ENCODE measurements around the gene C1orf87.

C1orf87 gene

DNA sequence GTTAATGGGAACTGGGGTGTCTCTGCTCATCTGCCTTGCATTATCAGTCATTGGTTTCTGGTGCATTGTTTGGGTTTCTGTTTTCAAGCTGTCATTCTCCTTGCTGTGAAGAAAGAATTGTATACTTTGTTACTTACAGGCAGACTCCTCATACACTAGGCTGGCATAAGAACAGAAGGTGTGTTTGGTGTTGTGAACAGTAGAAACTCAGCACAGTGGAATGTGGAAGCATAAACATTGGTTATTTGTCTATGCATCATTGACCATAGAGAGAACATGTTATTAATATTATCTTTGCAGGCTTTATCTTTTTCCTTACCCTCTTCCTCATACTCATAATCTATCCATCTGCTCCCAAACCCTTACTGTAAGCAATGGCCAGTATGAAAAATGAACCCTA lies 18.2 kb downstream of the C1orf87 start:
- DNase-seq = no peak

DNA sequence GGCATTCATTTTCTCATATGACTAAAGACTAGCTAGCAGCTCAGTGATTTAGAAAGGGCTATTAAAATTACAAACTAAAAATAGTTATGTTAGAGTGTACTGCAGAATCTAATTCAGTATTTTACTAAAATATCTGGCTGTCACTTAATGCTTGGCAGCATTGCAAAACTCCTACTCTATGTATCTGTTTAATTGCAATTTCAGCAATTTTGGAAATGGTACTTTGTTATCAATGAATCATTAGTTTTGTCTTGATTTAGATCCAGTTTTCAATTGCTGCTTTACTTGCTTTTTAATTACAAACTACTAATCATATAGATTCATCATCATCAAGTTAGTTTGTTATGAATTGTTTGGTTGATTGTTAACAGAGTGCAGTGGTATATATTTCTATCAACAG lies 19.2 kb downstream of the C1orf87 start:
- DNase-seq = no peak

DNA sequence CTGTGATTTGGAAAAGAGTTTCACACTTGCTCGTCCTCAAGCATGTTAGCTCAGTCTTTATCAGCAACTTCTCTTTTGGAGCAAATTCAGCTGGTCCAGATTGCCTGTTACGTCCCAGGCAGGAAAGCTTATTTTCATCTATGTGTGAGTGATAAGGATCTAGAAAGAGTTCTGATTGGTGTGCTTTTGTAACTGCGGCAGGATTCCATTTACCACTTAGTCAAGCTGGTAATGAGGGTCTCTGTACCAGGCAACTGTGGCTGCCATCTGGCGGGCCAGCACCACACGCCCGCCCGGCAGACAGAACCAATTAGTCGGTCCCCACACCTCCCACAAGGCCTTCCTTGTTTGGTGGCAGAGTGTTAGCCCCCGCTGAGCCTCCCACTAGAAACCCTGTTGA lies 21.0 kb downstream of the C1orf87 start:
- DNase-seq = no peak

DNA sequence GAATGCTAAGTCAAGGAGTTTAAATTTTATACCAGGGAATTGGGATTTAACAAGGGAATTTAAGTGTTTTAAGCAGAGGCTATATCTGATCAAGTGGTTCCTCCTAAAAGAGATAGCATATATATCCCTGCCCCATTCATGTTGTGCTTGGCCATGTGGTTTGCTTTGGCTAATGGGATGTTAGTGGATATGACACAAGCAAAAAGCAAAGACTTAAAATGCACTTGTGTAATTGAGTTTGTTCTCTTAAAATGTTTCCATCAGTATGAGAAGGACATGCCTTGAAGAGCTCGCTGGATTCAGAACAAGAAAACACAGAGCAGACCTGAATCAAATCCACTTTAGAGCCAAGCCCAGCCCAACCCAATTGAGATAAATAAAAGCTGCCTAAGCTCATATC lies 22.4 kb downstream of the C1orf87 start:
- DNase-seq = no peak

DNA sequence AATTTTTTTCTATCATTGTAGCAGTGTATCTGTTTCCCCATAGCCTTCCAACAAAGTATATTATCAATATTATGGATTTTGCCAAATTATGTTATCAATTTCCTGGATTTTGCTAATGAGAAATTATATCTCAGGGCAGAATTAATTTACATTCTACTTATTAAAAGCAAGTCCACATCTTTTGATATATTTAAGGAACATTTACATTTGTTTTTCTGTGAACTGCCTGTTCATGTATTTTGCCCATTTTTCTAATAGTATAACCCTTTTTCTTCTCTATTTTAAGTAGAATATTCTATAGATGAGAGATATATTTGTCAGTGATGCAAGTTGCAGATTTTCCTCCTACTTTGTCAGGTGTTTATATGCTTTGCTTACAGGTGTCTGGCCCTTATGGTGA lies 24.4 kb downstream of the C1orf87 start:
- DNase-seq = no peak

GRCh38 chr1:60044881-60045280 lies 28.7 kb downstream of the C1orf87 start:
- no peak for DNase-seq

GRCh38 chr1:60041783-60042182 lies 31.8 kb downstream of the C1orf87 start:
- DNase-seq = no peak

GRCh38 chr1:60037669-60038068 lies 35.9 kb downstream of the C1orf87 start:
- DNase-seq = no peak

GRCh38 chr1:60036856-60037460 lies 36.6 kb downstream of the C1orf87 start:
- no peak for DNase-seq

DNA sequence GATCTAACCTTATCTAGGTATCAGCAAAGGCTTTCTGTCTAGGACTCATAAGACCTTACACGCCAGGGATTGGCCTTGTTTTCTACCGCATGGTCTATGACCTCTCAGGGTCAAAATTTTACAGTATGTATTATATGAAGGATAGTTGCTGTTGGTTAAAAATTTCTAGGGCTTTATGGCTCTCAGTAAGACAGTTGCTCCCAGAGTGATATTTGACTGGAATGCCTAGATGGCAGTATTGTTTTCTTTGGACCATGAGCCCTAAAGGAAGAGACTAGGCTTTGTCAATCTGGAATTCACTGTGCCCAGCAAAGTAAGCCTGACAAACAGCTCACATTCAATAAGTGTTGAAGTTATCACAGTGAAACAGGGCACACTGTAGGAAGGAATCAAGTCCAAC lies 37.6 kb downstream of the C1orf87 start:
- DNase-seq = no peak

DNA sequence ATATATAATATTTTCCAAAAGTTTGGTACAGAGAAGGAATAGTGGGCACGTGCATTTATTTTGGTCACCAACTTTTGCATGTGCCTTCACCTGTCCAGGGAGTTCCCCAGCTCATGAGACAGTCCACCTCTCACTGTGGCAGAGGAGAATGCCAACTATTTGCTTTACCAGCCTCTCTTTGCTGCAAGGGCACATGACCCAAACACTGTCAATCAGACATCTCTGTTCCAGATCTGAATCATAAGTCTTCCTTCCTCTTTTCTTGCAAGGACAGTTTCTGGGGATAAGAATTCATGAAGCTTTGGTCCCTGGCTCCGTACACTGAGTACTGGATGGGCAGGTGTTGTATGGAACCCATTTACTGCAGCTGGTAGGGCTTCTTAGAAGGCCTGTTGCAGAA lies 38.6 kb downstream of the C1orf87 start:
- no peak for DNase-seq

GRCh38 chr1:60033066-60033465 lies 40.5 kb downstream of the C1orf87 start:
- DNase-seq = no peak

- DNase-seq = no peak
Observed at GRCh38 chr1:60031146-60031545, 42.4 kb downstream of the C1orf87 start.

DNA sequence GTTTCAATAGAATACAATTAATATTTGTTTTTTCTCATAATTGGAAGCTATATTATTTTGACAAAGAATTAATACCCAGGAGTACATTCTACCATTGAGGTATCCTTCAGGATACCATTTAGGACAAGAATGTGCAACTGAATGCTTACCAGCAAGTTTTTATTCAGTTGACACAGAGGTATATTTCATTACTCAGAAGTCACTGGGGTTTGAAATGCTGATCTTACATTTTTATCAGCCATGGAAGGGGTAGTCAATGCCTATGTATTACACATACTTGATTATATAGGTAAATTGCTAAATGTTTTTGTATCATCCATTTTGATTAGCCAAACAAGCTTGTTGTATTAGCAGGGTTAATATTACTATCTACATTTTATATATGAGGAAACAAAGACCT lies 48.0 kb downstream of the C1orf87 start:
- no peak for DNase-seq

DNA sequence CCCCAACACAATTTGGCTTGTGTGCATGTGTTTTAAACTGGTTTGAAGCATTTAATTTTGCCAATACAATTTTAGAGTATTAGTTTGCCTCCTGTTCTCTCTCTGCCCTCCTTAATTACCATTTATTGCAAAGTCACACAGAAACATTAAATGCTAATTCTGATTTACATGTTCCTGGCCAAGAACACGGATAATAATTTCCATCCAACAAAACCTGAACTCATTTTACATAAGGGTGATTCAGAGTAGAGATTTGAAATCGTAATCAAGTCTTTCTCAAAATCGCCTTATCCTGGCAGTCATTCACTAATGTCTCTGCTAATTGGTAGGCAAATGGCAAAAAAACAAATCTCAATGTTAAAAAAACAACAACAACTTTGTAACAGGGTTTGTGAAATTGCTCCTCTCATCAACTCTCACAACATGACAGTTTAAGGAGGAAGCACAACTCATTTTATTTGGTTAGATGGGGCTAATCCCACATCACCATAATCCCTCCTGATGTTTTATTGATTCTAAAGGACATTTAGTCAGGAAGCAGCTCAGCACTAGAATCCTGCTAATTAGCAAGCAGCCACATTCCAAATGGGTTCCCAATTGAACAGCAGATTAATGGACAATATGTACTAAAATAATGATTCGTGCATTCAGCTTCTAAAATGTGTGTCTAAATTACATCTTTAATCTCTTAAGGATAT lies 55.9 kb downstream of the C1orf87 start:
- DNase-seq = no peak

DNA sequence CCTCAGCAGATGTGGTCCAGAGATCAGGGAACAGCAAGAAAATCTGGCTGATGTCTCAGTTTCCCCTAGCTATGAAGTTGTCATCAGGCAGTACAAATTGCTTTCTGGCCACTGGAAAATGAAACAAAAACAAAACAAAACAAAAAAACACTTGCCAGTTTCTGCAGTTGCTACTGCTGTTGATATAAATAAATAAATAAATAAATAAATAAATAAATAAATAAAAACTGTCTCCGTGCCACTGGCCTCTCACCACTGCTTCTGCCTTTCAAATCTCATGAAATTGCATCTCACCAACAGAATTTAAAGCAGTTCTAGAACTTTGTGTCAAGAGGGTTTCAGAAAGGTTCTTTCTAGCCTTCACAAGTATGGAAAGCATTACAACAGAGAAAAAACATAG lies 62.9 kb downstream of the C1orf87 start:
- DNase-seq = no peak

DNA sequence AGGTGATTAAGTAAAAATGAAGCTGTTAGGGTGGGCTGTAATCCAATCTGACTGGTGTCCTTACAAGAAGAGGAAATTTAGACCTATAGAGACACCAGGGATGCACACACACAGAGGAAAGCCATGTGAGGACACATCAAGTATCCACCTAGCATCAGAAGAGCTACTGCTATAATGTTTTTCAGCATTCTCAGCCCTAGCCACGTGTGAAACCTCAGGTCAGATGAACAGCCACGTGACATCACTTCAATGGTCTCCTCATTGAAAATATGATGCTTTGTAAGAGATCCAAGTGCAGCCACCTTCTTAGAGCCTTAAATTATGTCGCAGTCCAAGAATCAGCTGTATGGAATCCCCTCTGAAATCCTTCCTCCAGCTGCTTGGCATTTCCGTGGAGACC lies 65.1 kb downstream of the C1orf87 start:
- DNase-seq = no peak

- DNase-seq = no peak
Observed at GRCh38 chr1:60000625-60001024, 72.9 kb downstream of the C1orf87 start.

DNA sequence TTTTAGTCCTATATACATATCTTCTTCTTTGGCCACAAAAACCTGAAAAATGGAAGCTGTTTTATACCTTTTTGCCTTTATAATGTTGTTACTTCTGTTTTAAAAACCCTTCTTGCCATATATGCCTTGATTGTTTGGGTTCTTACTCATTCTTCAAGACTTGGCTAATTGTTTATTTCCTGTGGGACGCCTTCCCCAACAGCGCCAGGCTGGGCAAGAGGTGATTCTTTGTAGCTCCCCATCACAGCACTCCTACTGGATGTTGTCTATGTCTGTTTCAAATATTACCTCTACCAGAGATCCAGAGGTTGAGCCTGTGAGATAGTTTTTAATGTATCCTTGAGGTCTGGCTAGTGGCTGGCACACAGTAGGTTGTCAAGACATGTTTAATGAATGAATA lies 73.8 kb downstream of the C1orf87 start:
- DNase-seq = no peak

DNA sequence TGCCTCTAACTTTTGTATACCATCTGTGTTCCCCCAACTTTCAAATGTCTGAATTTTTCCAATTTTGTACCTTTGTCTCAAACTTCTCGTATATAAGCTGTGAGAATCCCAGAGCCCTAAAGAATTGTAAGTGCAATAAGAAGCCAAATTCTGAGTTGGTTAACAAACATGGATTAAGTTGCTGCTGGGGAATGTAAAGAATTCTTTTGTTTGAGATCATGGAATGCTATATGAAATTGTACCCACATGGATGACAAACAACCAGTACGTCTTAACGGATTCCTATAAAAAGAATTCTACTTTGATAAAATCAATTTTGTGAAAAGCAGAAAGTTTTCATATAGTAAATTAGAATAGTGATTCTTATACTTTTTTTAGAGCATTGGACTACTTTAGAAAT lies 74.6 kb downstream of the C1orf87 start:
- no peak for DNase-seq

DNA sequence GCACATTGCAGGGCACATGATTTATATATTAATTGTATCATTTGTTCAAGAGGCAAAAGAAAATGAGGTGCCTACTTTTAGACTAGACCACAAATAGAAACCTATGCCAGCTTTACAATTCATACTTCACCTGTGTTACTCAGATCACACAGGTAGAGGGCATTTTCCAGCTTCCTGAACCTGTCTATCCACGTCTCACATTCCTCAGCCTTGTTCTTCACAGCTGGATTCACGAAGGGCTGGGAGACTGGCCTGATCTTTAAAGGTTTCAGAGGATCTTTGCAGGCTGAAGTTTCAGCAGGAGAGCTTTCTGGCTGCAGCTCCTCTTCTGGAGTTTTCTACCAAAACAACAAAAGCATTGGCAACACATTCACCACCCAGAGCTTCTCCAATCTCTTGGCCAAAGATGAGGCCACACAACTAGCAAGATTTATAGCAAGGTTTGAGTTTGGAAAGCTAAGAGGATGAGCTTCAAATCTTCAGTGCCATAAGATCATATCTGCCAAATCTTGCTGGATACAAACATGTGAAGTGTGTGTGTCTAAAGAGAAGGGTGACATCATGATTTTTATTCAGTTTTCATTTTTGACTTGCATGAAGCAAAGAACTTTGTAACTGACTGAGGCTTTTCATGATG lies 76.0 kb downstream of the C1orf87 start:
- DNase-seq = no peak

DNA sequence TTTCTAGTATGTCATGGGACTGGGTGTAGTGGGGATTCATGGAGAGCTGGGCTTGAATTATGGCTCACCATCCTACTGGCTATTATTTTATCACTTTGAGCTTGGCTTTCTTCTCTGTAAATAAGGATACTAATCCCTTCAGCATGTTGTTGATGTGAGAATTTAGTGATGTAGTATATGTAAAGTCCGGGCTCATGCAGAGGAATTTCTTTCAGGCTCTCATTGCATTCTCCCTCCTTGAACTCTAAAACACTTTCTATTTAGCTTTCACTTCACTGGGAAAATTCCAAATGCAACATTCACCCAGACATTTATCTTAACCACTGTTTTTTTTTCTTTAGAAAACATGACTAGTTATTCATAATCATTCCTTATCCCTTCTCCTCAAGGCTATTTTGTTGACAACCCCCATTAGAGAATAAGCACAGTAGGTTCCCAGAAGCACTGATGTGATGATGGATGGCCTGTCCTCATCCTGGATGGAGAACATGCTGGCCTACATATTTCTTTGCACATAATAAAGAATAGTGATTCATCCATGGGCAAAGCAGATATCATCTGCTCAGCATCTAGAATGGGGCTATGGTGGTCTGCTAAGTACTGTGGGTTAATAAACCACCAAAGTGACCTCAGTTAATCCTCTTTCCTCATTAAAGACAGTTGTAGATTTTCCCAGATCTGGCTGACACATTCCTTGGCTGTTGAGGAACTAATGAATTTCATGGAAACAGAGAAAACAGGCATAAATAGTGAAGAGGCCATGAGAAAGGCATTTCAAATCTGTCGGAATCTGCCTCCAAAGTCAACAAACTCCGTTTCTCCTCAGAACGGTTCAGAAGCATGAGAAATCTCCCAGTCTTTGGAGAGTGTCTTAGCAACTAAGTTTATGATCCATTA lies 79.0 kb downstream of the C1orf87 start:
- DNase-seq = no peak

DNA sequence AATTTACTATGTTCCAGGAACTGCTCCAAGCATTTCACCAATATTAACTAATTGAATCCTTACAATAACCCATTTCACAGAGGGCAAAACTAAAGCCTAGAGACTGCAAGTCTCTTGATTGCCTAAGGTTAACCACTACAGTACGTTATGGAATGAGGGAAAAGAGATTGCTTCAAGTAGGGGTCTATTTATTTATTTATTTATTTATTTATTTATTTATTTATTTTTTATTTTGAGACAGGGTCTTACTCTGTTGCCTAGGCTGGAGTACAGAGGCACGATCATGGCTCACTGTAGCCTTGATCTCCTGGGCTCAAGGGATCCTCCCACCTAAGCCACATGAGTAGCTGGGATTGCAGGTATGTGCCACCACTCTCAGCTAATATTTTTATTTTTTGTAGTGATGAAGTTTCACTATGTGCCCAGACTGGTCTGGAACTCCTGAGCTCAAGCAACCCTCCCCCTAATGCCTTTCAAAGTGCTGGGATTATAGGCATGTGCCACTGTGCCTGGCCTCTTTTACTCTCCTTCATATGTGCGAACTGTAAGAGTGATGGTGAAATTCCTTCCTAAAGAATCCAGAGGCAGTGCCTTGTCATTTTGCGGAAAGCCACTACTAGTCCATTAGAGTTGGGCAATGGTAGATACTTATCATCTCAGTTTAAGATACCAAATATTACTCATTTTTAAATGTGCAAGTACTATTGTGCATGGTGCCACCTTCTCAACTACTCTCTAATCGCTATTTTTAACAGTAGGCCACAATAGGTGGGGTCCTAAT lies 81.3 kb downstream of the C1orf87 start:
- DNase-seq = no peak
